Mammary epithelial cell (primary cell): Measurements from ENCODE around the gene PTBP2.

ENCODE experiments used
- EZH2 ChIP-seq: IDR thresholded peaks from 2 replicates; pipeline ENCODE4 v1.6.1; 2012; ENCODE audit warnings: low read length, inconsistent platforms, borderline replicate concordance
- TF ChIP-seq, protein P1 (sequence below), 2 donors: IDR thresholded peaks in 1 of 2; conservative IDR thresholded peaks in 1 of 2; 2 replicates each; pipeline ENCODE4 v1.5.1; 2011 to 2012; ENCODE audit warnings: inconsistent platforms in 2 of 2, low read length in 2 of 2, mild to moderate bottlenecking in 2 of 2, control low read depth in 1 of 2, low read depth in 1 of 2; ENCODE audit not compliant: insufficient read depth in 1 of 2; ENCODE audit errors: extremely low read depth in 1 of 2

DNA sequence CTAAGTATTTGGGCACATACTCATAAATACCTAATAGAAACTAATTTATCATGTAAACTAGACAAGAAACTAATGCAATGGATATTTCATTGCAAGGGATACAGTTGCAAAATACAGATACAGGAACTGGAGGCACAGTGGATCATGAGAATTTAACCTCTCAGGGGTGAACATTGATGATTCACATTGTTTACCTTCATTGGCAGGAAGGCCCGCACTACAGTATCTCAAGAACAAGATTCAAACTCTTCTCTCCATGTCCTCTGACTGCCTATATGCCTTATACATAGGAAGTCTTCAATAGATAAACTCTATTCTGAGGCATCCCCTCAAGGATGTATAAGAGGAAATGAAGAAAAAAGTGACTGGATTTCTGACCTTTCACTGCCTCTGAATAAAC lies 18.4 kb upstream of the PTBP2 start:
- TF ChIP-seq, protein P1, sequence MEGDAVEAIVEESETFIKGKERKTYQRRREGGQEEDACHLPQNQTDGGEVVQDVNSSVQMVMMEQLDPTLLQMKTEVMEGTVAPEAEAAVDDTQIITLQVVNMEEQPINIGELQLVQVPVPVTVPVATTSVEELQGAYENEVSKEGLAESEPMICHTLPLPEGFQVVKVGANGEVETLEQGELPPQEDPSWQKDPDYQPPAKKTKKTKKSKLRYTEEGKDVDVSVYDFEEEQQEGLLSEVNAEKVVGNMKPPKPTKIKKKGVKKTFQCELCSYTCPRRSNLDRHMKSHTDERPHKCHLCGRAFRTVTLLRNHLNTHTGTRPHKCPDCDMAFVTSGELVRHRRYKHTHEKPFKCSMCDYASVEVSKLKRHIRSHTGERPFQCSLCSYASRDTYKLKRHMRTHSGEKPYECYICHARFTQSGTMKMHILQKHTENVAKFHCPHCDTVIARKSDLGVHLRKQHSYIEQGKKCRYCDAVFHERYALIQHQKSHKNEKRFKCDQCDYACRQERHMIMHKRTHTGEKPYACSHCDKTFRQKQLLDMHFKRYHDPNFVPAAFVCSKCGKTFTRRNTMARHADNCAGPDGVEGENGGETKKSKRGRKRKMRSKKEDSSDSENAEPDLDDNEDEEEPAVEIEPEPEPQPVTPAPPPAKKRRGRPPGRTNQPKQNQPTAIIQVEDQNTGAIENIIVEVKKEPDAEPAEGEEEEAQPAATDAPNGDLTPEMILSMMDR (conservative IDR thresholded peaks at IDR 0.05 in 1 of 2, IDR thresholded peaks at IDR 0.05 in 1 of 2; ENCODE audit: extremely low read depth in 1 of 2, insufficient read depth in 1 of 2, low read depth in 1 of 2, low read length in 2 of 2), result no peak
- TF ChIP-seq EZH2, result no peak
